ENCODE data around the gene ACTG2. TPM values are rescaled to one million over a fixed set of nuclear protein-coding genes. Genes with fewer than 3 reads are reported as not detected.
"Not testable (repeated sequence)": the region's sequence is repeated elsewhere in the genome, so short reads cannot be mapped to it uniquely, and the experiment has no call there.

Gene ACTG2
- total and polyA plus RNA-seq, 2 donors from 2014 or later, result 6.6 to 13.7 TPM

- Histone ChIP-seq H3K9me3 (ENCODE audit: control insufficient read depth in 2 of 3, insufficient read depth in 1 of 3, low read length in 3 of 3) (no peaks in the 10 kb centered on the region), H3K4me1 (ENCODE audit: control insufficient read depth in 2 of 3, insufficient read depth in 2 of 3, low read depth in 1 of 3, low read length in 3 of 3) (no peaks in the 10 kb centered on the region), H3K9ac (ENCODE audit: low read length in 3 of 3) (no peak overlapping the region), H3K27ac (ENCODE audit: low read depth in 2 of 2, low read length in 2 of 2) (no peak overlapping the region), H3K36me3 (ENCODE audit: control insufficient read depth in 2 of 3, insufficient read depth in 3 of 3, low read length in 3 of 3) (peaks cover 0 to 2% (median 0%) of the 10 kb centered on the region in 3 donors), H3K27me3 (ENCODE audit: control insufficient read depth, insufficient read depth, low read length) (no peaks in the 10 kb centered on the region), H3K4me3 (ENCODE audit: low read length in 3 of 3) (no peak overlapping the region)
- no peak for TF ChIP-seq CTCF (IDR thresholded peaks at IDR 0.05; ENCODE audit: borderline replicate concordance, extremely low read depth, insufficient read depth)
- intact Hi-C loops (cut with DNase I), result no loop called here
- FAIRE-seq (no peak), DNase-seq (no peak)
These were observed 46.0 kb downstream of the ACTG2 start for GRCh38 chr2:73938718-73939352.

- FAIRE-seq, result no peak
- Histone ChIP-seq H3K4me1 (ENCODE audit: control insufficient read depth in 2 of 3, insufficient read depth in 2 of 3, low read depth in 1 of 3, low read length in 3 of 3) (no peaks in the 10 kb centered on the region), H3K4me3 (ENCODE audit: low read length in 3 of 3) (no peak overlapping the region), H3K27me3 (ENCODE audit: control insufficient read depth, insufficient read depth, low read length) (no peaks in the 10 kb centered on the region), H3K9ac (ENCODE audit: low read length in 3 of 3) (no peak overlapping the region), H3K9me3 (ENCODE audit: control insufficient read depth in 2 of 3, insufficient read depth in 1 of 3, low read length in 3 of 3) (no peaks in the 10 kb centered on the region), H3K27ac (ENCODE audit: low read depth in 2 of 2, low read length in 2 of 2) (no peak overlapping the region), H3K36me3 (ENCODE audit: control insufficient read depth in 2 of 3, insufficient read depth in 3 of 3, low read length in 3 of 3) (peaks cover 0 to 2% (median 0%) of the 10 kb centered on the region in 3 donors)
- peak; percentile 22 for TF ChIP-seq CTCF (IDR thresholded peaks at IDR 0.05; ENCODE audit: borderline replicate concordance, extremely low read depth, insufficient read depth)
- intact Hi-C loops (cut with DNase I), result no loop called here
- no peak for DNase-seq
These were observed 46.6 kb downstream of the ACTG2 start for GRCh38 chr2:73939419-73939818.

GRCh38 chr2:73940066-73940465 is 47.3 kb downstream of the ACTG2 start:
- intact Hi-C loops (cut with DNase I); H3K27me3 ChIP-seq (ENCODE audit: control insufficient read depth, insufficient read depth, low read length); DNase-seq; H3K27ac ChIP-seq (ENCODE audit: low read depth in 2 of 2, low read length in 2 of 2); H3K4me3 ChIP-seq (ENCODE audit: low read length in 3 of 3); H3K9me3 ChIP-seq (ENCODE audit: control insufficient read depth in 2 of 3, insufficient read depth in 1 of 3, low read length in 3 of 3); FAIRE-seq; H3K4me1 ChIP-seq (ENCODE audit: control insufficient read depth in 2 of 3, insufficient read depth in 2 of 3, low read depth in 1 of 3, low read length in 3 of 3); H3K9ac ChIP-seq (ENCODE audit: low read length in 3 of 3); H3K36me3 ChIP-seq (ENCODE audit: control insufficient read depth in 2 of 3, insufficient read depth in 3 of 3, low read length in 3 of 3): not testable (repeated sequence)

- DNase-seq (no peak), FAIRE-seq (no peak)
- H3K9ac ChIP-seq (ENCODE audit: low read length in 3 of 3), result no peak overlapping the region
- intact Hi-C loops (cut with DNase I), result no loop called here
- H3K4me3 ChIP-seq (ENCODE audit: low read length in 3 of 3), result no peak overlapping the region
- H3K36me3 ChIP-seq (ENCODE audit: control insufficient read depth in 2 of 3, insufficient read depth in 3 of 3, low read length in 3 of 3), result peaks cover 3 to 15% (median 14%) of the 10 kb centered on the region in 3 donors
- H3K27ac ChIP-seq (ENCODE audit: low read depth in 2 of 2, low read length in 2 of 2), result no peak overlapping the region
- TF ChIP-seq CTCF (IDR thresholded peaks at IDR 0.05; ENCODE audit: borderline replicate concordance, extremely low read depth, insufficient read depth), result no peak
- H3K4me1 ChIP-seq (ENCODE audit: control insufficient read depth in 2 of 3, insufficient read depth in 2 of 3, low read depth in 1 of 3, low read length in 3 of 3), result no peaks in the 10 kb centered on the region
- no peaks in the 10 kb centered on the region for H3K9me3 ChIP-seq (ENCODE audit: control insufficient read depth in 2 of 3, insufficient read depth in 1 of 3, low read length in 3 of 3)
- no peaks in the 10 kb centered on the region for H3K27me3 ChIP-seq (ENCODE audit: control insufficient read depth, insufficient read depth, low read length)
These were observed 49.9 kb downstream of the ACTG2 start for GRCh38 chr2:73942664-73943063.
